Fibroblast of villous mesenchyme (primary cell): ENCODE data around the gene DAGLB. TPM values are rescaled to one million over a fixed set of nuclear protein-coding genes. Genes with fewer than 3 reads are reported as not detected.

ENCODE experiments used
- DNase-seq: peaks from one replicate; pipeline ENCODE4 v3.0.0-alpha.2; 2010; ENCODE audit warnings: low read depth
- H3K4me3 ChIP-seq: 2 replicates; pipeline ENCODE4 v1.5.1; 2011; ENCODE audit warnings: low read depth, mild to moderate bottlenecking, low read length
- CTCF ChIP-seq: IDR thresholded peaks from 2 replicates; pipeline ENCODE4 v1.5.1; 2012; ENCODE audit warnings: low read depth, mild to moderate bottlenecking, low read length; ENCODE audit not compliant: insufficient read depth
- total RNA-seq: library from RNA; depleted of rRNA; stranded (reverse); fragments of >200 nt; gene quantifications from 2 replicates; pipeline ENCODE4 v1.2.3, GENCODE V29; 2012

Gene DAGLB
- total RNA-seq, 1 donor, result 29.4 TPM

- no peak for TF ChIP-seq CTCF
- no peak overlapping the region for H3K4me3 ChIP-seq
- no peak for DNase-seq
Observed at GRCh38 chr7:6419310-6419773, 28.4 kb downstream of the DAGLB start.

- DNase-seq, result no peak
- no peak overlapping the region for H3K4me3 ChIP-seq
- no peak for TF ChIP-seq CTCF
Observed at GRCh38 chr7:6417408-6417807, 30.3 kb downstream of the DAGLB start.

GRCh38 chr7:6416516-6417145 lies 31.1 kb downstream of the DAGLB start:
- TF ChIP-seq CTCF, result no peak
- H3K4me3 ChIP-seq, result no peak overlapping the region
- DNase-seq, result no peak

- no peak for DNase-seq
- no peak for TF ChIP-seq CTCF
- no peak overlapping the region for H3K4me3 ChIP-seq
Observed at GRCh38 chr7:6413637-6414036, 34.1 kb downstream of the DAGLB start.

GRCh38 chr7:6409944-6410693 lies 37.6 kb downstream of the DAGLB start:
- H3K4me3 ChIP-seq, result no peak overlapping the region
- no peak for DNase-seq
- TF ChIP-seq CTCF, result no peak

GRCh38 chr7:6409091-6409490 lies 38.7 kb downstream of the DAGLB start:
- DNase-seq, result no peak
- no peak for TF ChIP-seq CTCF
- no peak overlapping the region for H3K4me3 ChIP-seq
